HG03175 (cell line): ENCODE measurements around the gene TMEM181.
"Not testable (repeated sequence)": the region's sequence is repeated elsewhere in the genome, so short reads cannot be mapped to it uniquely, and the experiment has no call there.

Experiments
- ATAC-seq: cut with Tn5 transposase; IDR thresholded peaks from one replicate; pipeline ENCODE4 v1.9.1; 2021; ENCODE audit warnings: mild to moderate bottlenecking, moderate library complexity; ENCODE audit not compliant: unreplicated experiment

TMEM181 gene

DNA sequence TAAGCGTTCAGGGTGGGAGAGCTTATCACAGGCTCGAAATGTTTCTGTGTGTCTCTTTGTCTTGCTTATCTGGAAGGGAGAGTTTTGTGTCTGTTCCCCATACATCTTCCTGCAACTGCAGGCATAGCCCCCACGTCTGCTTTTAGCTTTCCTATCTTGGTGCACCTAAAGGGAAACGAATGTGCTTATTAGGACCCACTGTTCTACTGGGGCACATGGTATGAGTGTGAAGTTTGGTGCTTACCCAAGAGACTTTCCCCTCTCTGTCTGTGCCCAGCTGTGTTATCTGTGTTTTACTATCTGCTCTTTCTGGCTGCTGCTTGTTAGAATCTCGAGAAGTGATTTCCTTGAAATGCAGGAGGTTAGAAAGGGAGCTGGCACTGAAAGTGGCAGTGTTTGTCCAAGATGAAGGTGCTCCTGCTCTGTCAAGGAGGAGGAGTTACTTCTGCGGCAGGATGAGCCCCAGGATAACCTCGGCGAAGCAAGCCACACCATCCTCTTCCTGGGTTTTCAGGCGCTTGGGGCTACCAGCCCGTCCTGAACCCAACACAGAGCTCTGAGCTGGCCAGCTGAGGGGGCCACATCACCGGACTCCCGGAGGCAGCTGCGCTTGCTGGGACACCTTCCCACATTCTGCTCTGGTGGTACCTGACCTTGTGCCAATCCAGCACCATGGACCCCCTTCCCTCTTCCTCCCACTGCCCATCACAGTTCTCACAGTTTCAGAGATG is 61.2 kb downstream of the TMEM181 start:
- ATAC-seq = no peak

DNA sequence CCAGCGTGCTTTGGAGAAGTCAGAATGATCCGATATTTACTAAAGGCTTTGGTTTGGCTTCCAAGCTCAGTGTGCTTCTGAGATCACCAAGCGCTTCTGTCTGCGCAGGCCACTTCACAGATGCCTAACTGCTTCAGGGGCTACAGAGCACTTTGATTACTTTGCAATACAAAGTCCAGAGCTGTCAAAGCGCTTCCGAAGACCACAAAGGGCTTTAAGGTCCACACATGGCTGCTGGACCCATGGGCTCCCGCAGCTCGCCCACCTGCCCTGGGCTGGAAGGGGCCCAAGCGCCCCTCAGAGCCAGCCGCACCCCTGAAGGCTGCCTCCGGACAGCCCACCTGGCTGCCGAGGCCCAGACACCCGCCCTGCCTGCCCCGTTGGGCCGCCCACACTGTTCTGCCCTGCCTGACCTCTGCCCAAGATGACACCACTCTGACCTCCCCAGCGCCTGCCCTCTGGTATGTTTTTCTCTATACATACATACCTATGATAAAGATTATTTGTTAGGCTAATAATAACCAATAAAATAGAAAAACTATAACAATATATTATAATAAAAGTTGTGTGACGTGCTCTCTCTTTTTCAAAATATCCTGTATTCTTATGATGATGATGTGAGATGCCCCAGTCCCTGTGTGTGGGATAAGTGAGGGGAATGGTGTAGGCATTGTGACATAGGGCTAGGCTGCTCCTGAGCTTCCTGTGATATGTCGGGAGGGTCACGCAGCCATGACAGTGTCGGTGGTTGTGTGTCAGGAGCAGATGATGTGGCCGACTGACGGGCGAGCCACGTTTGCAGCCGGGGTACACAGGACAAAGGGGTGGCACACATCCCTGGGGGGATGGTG is 62.0 kb downstream of the TMEM181 start:
- no peak for ATAC-seq

DNA sequence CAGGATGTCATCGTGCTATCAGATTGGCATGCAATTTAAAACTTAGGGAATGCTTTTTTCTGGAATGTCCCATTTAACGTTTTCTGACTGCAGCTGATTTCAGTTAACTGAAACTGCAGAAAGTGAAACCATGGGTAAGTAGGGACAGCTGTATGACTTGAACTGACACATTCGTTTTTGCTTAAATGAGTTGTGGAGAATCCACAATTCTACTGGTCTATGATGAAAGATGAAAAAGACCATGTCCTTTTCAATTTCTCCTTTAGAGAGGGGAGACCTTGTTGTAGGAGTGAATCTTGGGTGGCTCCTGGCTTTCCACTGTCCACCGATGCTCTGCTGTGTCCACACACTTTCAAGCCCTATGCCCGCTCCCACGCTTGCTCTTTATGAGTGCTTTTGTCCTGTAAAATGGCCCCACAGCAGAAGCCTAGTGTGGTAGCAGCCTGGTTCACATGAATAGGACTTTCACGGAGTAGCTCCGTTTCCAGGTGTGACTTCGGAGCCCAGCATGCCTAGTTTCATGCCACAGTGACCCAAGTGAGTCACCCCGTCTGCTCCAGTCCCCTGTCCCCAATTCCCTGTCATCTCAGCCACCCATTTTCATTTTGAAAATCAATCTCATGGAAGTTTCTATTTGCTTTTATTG is 62.8 kb downstream of the TMEM181 start:
- no peak for ATAC-seq

DNA sequence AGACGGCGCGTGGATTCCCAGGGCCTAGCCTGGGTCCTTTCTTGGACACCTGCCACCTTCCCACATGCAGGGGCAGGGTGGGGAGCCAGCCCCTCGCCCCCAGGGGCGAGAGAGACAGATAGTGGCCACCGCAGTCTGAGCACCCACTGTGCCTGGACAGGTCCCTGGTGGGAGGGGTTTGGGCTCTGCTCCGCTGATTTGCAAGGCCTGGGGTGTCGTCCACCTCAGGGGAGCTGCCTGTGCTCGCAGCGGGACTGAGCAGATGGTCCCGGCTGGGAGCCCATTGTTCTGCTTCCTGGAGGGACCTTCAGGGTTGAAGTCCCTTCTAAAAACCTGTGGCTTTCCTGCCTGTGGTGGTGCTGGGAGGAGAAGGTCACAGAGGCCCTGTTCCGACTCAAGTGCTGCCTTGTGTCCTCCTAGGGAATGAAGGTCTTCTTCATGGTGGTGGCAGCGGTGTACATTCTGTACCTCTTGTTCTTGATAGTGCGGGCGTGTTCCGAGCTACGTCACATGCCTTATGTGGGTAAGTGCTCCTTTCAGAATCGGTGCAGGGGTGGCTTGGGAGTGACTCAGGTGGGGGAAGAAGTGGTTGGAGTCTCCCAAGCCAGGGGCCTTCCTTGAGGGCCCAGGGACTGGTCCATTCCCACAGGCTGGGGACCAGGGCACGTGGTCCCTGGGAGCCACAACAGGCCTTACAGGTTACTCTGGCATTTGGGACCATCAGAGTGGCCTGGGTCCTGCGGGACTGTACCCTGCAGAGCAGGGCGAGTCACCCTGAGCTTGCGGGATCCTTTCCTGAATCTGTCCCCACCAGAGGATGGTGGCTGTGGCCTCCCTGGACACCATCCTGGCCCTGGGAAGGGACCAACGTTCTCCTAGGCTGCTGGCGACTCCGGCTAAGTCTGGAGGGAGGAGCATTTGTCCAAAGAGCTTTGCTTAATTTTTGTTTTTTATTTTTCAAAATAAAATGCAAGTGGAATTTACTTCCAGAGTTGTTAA is 65.1 kb downstream of the TMEM181 start:
- ATAC-seq = no peak

DNA sequence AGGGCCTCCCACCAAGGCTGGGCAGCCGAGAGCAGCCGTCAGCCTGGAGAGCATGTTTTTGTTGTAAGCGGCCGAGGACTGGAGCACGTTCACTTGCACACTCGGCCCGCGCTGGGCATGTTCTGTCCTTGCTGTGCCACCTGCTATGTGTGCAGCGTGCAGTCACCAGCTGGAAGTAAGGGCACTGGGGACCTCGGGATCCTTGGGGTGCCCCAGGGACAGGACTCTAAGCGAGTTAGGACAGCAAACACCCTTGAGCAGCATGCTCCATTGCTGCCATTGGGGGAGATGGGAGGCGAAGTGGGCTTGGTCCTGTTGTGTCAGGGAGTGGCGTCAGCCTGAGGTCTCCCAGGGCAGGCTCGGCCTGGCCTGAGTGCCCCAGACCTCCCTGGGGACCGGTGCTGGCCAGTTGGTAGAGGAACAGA is 66.0 kb downstream of the TMEM181 start:
- no peak for ATAC-seq

DNA sequence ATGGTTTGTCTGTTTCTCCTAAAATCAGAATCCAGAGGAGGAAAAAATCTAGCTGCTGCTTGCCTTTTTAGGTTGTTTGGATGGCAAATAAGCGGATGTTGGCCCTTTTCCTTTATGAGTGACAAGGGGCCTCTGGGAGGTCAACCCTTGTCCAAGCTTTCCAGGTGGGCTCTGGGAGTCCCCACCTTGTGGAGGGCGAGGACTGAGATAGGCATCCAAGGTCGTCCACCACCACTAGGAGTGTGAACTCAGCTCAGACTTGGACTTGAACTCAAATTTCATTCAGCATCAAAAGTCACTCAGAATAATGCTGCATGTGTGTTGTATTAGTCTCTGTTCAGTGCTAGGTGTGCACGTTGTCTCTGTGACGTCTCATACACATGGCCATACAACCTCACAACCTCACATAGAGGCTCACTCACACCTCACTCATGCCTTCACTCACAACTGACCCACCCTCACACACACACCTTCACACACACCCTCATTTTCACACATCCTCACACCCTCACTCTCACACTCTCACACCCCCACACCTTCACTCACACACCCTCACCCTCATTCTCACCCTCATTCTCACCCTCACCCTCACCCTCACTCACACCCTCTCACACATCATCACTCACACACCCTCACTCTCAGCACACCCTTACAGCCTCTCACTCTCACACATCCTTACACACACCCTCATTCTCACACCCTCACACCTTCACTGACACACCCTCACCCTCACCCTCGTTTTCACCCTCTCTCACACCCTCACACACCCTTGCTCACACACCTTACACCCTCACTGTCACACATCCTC is 66.7 kb downstream of the TMEM181 start:
- ATAC-seq = no peak

DNA sequence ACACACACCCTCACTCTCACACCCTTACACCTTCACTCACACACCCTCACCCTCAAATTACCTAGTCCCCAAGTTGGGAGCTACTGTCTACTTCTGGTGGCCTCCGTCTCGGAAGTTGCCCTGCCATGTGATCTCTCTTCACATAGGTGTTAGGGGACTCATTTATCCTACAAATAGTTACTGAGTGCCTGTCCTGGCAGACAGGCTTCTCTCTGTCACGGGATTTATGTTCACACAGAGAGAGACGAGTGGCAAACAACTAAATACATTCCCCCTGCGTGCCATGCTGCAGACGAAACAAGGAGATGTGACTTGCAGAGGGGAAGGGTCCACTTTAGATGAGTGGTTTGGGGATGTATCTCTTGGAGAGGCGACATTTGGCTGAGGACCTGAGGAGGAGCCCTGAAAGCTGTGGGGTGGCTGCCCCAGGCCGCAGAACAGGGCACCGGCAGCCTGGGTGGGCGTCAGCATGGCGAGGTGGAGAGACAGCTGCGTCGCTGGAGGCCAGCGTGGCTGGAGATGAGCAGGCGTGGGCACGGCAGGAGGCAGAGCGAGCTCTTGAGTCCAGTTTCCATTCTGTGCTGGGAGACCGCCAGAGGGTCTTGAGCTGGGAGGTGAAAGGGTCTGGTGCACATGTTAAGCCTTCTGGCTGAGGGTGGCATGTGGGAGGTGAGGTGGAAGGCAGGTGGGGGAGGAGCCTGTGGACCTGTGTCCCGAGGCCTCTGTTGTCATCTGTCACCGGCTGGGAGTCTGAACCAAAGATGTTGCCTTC is 67.5 kb downstream of the TMEM181 start:
- no peak for ATAC-seq

DNA sequence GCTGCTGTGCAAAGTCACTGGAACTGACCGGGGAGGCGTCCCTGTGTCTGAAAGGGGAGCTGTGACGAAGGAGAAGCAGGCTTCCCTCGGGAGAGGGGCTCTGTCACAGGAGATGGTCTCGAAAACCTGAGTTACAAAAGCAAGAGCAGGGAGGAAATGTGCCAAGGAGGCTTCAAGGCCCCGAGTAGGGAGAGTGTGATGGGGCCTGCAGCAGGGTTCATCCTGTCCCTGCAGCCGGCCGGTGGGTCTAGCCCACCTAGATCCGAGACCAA is 68.0 kb downstream of the TMEM181 start:
- ATAC-seq = no peak

DNA sequence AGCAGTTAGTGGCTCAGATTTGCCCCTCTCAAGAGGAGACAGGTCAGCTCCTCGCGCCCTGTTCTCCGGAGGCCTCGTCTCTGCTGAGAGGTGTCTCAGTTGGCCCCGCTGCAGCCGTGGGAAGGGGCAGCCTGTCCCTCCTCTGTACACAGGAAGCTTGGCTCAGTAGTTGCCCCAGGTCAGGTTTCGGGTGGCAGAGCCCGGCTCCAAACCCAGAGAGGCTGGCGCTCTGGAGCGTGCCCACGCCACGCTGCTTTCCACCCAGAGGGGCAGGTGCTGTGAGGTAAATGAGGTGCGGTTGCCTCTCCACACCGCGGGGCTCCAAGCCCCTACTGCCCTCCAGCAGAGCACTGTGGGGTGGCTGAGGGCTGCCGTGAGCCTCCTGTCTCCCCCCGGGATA is 68.7 kb downstream of the TMEM181 start:
- no peak for ATAC-seq

DNA sequence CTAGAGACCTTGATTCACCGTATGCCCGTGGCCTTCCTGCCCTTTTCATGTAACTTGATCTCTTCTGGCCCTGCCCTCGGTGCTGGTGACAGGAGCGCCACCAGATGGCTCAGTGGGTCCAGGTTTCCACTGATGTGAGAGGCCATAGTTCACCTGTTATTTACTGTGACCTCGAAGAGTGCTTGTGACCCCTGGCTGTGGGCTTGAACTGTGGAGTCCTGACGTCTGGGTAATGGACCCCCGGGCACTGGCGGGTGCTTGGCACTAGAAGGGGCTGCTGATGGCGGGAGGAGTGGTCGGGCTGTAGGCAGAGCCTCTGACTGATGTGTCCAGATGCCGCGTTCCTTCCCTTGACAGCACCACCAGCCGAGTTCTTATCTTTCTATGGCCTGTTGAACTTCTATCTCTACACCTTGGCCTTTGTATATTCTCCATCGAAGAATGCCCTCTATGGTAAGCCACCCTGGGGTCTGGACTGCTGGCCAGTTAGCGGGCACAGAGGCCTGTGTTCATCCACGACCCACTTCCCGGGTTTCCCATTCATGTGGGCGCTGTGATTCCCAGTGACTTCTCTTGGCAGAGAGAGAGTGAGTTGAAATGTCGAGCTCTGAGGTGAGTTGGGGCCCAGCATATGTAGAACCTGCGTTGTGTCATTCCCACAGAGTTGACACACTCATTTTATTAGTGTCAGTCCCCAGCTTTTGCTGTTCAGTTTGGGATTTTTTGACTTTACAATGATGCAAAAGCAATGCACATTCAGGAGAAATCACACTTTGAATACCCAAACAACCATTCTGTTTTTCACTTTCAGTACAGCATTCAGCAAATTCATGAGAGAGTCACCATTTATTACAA is 69.7 kb downstream of the TMEM181 start:
- no peak for ATAC-seq

DNA sequence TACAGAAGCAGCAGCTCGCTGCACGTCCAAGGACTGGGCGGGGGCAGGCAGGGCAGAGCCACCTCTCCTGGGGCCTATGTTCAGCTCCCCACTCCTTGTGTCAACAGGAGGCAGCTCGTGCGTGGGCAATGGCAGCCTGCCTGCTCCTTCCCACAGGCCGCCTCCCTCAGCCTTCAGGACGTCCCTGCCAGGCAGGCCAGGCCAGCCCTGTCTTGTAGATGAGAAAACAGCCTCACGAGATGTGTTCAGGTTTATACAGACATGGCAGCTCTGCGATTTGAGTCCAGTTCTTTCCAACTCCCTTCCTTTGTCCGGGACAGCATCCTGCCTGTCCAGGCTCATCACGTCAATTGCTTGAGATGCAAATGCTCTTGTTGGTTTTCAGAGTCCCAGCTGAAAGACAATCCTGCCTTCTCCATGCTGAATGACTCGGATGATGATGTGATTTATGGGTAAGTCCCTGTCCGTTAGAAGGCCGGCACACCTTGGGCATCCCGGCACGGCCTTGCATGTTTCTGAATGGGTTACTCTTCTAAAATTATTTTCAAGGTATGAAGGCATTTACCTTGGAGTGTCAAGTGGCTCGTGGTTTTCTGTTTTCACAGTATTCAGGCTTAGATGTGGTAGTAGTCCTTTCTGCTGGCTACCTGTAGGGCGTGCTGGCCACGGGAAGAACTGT is 71.2 kb downstream of the TMEM181 start:
- ATAC-seq = no peak

DNA sequence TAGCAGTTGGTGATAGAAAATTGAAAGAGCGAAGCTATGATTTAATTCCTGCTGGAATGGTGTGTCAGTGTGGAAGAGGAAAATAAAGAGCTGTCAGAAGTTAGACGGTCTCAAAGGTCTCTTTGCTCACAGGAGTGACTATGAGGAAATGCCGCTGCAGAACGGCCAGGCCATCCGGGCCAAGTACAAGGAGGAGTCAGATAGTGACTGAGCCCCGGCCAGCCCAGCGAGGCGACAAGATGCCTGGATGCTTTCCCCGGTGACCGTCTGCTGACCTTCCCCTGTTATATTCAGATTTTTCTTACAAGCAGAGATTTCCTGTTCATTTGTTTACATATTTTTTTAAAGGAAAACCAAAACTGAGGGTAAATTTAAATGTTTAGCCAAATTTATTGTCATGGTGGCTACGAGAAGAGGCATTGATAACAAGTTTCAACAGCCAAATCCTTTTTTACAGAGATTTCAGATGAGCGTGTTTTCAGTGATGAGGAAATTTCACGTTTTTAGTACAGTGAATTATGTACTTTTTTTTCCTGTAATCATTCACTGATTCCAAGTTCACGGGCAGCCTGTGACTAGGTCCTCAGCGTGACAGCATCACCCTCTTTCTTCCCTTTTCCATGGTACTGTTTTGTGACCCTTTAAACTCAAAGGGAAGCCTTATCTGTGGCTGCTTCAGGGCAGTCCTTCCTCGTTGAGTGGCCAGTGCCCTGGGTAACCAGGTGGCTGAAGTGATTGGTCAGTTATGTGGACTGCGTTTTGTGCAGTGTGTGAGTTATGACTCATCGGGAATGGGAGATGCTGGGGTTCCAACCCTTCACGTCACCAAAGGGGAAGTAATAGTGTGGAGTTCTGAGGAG is 72.0 kb downstream of the TMEM181 start:
- no peak for ATAC-seq

DNA sequence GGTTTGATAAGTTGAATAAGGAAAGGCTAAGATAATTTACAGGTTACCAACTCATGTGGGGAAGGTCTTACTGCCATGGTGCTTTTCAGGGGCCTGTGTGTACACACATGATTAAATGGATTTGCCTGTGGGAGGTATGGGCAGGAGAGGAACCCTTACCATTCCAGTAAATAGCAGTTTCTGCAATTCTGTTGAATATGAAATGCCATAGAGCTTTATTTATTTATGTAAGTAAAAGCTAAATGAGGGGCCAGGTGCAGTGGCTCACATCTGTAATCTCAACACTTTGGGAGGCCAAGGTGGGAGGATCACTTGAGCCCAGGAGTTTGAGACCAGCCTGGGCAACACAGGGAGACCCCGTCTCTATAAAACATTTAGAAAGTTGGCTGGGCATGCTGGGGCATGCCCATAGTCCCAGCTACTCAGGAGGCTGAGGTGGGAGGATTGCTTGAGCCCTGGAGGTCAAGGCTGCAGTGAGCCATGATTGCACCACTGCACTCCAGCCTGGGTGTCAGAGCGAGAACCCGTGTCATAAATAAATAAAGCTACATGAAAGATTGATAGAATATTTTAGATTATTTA is 72.7 kb downstream of the TMEM181 start:
- not testable (repeated sequence) for ATAC-seq

DNA sequence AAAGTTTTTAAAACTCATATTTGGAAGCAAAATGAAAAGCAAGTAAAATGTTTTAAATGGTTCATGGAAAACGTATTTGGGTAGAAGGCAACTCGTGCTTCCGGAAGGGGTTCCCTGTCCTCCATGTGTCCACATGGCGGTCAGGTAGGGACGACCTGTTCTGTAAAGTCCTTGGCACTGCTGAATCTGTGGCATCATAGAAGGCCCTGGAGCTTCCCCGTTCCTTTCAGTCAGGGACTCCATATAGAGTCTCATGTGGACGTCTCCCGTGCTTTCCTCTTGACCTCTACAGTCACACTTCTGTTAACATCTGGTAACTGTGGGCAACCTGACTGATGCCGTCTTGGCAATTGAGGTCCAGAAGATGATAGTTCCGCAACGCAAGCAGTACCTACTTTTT is 73.2 kb downstream of the TMEM181 start:
- no peak for ATAC-seq

DNA sequence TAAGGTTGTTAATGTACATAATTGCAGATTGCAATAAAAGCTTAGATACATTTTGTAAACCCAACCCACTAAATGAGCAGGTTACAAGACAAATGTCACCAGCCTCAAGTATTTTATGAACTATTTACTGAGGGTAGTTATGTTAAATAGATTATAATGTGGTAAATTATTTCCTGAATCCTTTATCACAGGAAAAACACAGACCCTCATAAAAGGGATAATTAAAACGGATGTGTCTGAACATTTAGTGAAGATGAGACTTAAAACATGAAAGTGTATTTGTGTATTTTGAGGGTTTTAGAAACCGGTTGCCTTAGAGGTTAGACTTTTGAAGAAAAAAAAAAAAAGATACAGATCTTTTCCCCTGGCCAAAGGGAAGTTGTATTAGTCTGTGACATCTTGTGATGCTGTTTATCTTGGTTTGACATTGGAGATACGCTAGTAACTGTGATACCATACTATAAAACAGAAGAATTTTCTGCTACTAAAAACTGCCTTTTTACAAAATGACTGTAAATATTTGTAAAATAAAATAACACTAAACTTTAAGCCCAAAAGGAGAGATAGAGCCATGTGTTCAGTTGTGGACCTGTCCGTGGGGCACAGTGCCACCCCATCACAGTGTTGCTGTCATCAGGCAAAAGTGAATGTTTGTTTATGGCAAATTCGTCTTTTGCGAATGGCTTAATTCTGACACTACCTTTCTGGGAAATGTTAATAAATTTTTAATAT is 75.0 kb downstream of the TMEM181 start:
- ATAC-seq = no peak
